HepG2 (cell line): Measurements from ENCODE around the gene GNRH2. TPM values are rescaled to one million over a fixed set of nuclear protein-coding genes. Genes with fewer than 3 reads are reported as not detected.

Experiments
- ATAC-seq: fragments of 200-7000 bp; cut with Tn5 transposase; 3 replicates; pipeline ENCODE4 v1.9.1; 2020; ENCODE audit warnings: mild to moderate bottlenecking, moderate library complexity
- BruUV-seq: library from RNA; stranded (reverse); fragments of 400-500 nt; replicated peaks from 2 replicates; lab custom pipeline; 2021; lab: Mats Ljungman, UMichigan
- CTCF ChIA-PET: fragments of 300-600 bp; formaldehyde crosslinking; extraction: SDS; loops from one replicate; lab custom pipeline; 2021; ENCODE audit warnings: low total read pairs, inconsistent platforms, low intra/inter-chr PET ratio; lab: Yijun Ruan, JAX
- POLR2A ChIA-PET: fragments of 350-600 bp; sonication (Branson Sonifier 250); formaldehyde crosslinking; loops from one replicate; lab custom pipeline; 2020; ENCODE audit warnings: antibody characterized with exemption, inconsistent platforms; lab: Yijun Ruan, JAX
- DNase-seq: peaks from one replicate; pipeline ENCODE4 v3.0.0-alpha.2; 2015; ENCODE audit warnings: low spot score
- FAIRE-seq: peaks from 3 replicates; lab custom pipeline; 2011; peaks lifted over from hg19 to GRCh38; lab: Jason Lieb, UNC
- H2AFZ ChIP-seq: one replicate; pipeline ENCODE4 v1.6.1; 2011; ENCODE audit warnings: low read length, inconsistent platforms
- H3K27ac ChIP-seq: fragments of 300-600 bp; 3 replicates; pipeline ENCODE4 v1.8.0; 2011; ENCODE audit warnings: mixed run types, mild to moderate bottlenecking, mixed read lengths, low read length, inconsistent platforms; ENCODE audit not compliant: insufficient read depth; ENCODE audit errors: extremely low read length
- H3K27me3 ChIP-seq, 2 experiments: fragments of 200-600 bp in 1 of 2; 2 replicates in 1 of 2; 3 replicates in 1 of 2; pipeline versions ENCODE4 v1.6.0 to v1.8.0; 2011; ENCODE audit warnings: low read length in 2 of 2, mild to moderate bottlenecking in 2 of 2, moderate library complexity in 2 of 2, inconsistent platforms in 1 of 2; ENCODE audit not compliant: insufficient read depth in 2 of 2, control insufficient read depth in 1 of 2
- H3K36me3 ChIP-seq, 2 experiments: fragments of 200-600 bp in 1 of 2; replicated peaks in 1 of 2; 2 replicates in 1 of 2; 3 replicates in 1 of 2; pipeline versions ENCODE4 v1.5.1 to v1.8.0; 2011; ENCODE audit warnings: low read length in 2 of 2, inconsistent platforms in 1 of 2; ENCODE audit not compliant: insufficient read depth in 2 of 2, control insufficient read depth in 1 of 2
- H3K4me1 ChIP-seq: 2 replicates; pipeline ENCODE4 v1.5.1; 2012; ENCODE audit warnings: low read length, inconsistent platforms; ENCODE audit not compliant: insufficient read depth
- H3K4me2 ChIP-seq: 2 replicates; pipeline ENCODE4 v1.6.0; 2011; ENCODE audit warnings: low read depth, low read length, inconsistent platforms
- H3K4me3 ChIP-seq, 3 experiments: fragments of 200-600 bp in 1 of 3; sonication (generic), shearing (Covaris generic) in 1 of 3; replicated peaks in 1 of 3; 2 replicates each; pipeline ENCODE4 v1.5.1; 2011 to 2016; ENCODE audit warnings: low read length in 3 of 3, inconsistent platforms in 2 of 3, low read depth in 2 of 3, mild to moderate bottlenecking in 2 of 3, control low read depth in 1 of 3, mixed read lengths in 1 of 3; ENCODE audit not compliant: insufficient read depth in 1 of 3
- H3K79me2 ChIP-seq: one replicate; pipeline ENCODE4 v1.6.1; 2011; ENCODE audit warnings: low read length, inconsistent platforms; ENCODE audit not compliant: insufficient read depth
- H3K9ac ChIP-seq: 2 replicates; pipeline ENCODE4 v1.6.0; 2011; ENCODE audit warnings: mild to moderate bottlenecking, low read depth, low read length, inconsistent platforms; ENCODE audit not compliant: insufficient read depth
- H3K9me3 ChIP-seq: 2 replicates; pipeline ENCODE4 v1.5.1; 2012; ENCODE audit warnings: mild to moderate bottlenecking, low read length
- H4K20me1 ChIP-seq: 2 replicates; pipeline ENCODE4 v1.6.0; 2011; ENCODE audit warnings: inconsistent platforms, mild to moderate bottlenecking, low read length, moderate library complexity; ENCODE audit not compliant: insufficient read depth
- ARNTL ChIP-seq: sonication (generic); formaldehyde crosslinking; IDR thresholded peaks from 2 replicates; pipeline ENCODE4 v1.4.0; 2020; ENCODE audit warnings: mild to moderate bottlenecking, missing genetic modification reagents
- MTA1 ChIP-seq: sonication (generic); formaldehyde crosslinking; IDR thresholded peaks from 2 replicates; pipeline ENCODE4 v1.4.0; 2020; ENCODE audit warnings: missing genetic modification reagents, mild to moderate bottlenecking, borderline replicate concordance
- NRL ChIP-seq: sonication (generic); formaldehyde crosslinking; IDR thresholded peaks from 2 replicates; pipeline ENCODE4 v1.5.0; 2020; ENCODE audit warnings: missing genetic modification reagents, mild to moderate bottlenecking, moderate library complexity, borderline replicate concordance
- PPARG ChIP-seq: conservative IDR thresholded peaks from 2 replicates; pipeline ENCODE4 v1.6.1; 2016; ENCODE audit warnings: missing biosample characterization, missing genetic modification reagents
- RBM22 ChIP-seq: fragments of 200-400 bp; formaldehyde crosslinking; optimal IDR thresholded peaks from 2 replicates; pipeline ENCODE3; 2017; ENCODE audit warnings: mild to moderate bottlenecking, low read length, moderate library complexity
- SALL2 ChIP-seq: sonication (generic); formaldehyde crosslinking; IDR thresholded peaks from 2 replicates; pipeline ENCODE4 v1.8.1; 2023; ENCODE audit warnings: mild to moderate bottlenecking, missing genetic modification reagents, inconsistent platforms
- ZBTB38 ChIP-seq: sonication (generic); formaldehyde crosslinking; IDR thresholded peaks from 2 replicates; pipeline ENCODE4 v1.5.1; 2020; ENCODE audit warnings: mild to moderate bottlenecking, missing genetic modification reagents
- ZNF101 ChIP-seq: sonication (generic); formaldehyde crosslinking; IDR thresholded peaks from 2 replicates; pipeline ENCODE4 v1.4.0; 2020; ENCODE audit warnings: mild to moderate bottlenecking, low read depth, missing genetic modification reagents, borderline replicate concordance
- ZNF792 ChIP-seq: IDR thresholded peaks from 2 replicates; pipeline ENCODE4 v1.6.1; 2016
- WGBS: methylation state at CpG from one replicate; pipeline ENCODE4 v1.1.6; 2017; ENCODE audit warnings: low lambda C conversion rate; 5-methylcytosine and 5-hydroxymethylcytosine counted together
- in situ Hi-C: cut with HindIII; loops from 2 replicates; pipeline ENCODE4 v1.10.0; 2017; ENCODE audit warnings: low pct_unique_long_range_greater_than_20kb; ENCODE audit not compliant: extremely low pct_ligation_motif_present
- intact Hi-C: fragments of 100-400 bp; cut with micrococcal nuclease; formaldehyde crosslinking; loops from one replicate; pipeline ENCODE4 v1.10.0; 2022; ENCODE audit not compliant: unreplicated experiment
- polyA plus RNA-seq, 8 experiments: library from polyadenylated mRNA; depleted of rRNA in 3 of 8; stranded (reverse) in 7 of 8; unstranded in 1 of 8; fragments of >200 nt; fragmentation: Illumina TruSeq in 4 of 8; extraction: Trizol in 4 of 8; gene quantifications; 2 replicates each; pipeline versions ENCODE4 v1.2.1 to v1.2.3, GENCODE V29; 2011 to 2016; ENCODE audit warnings: low read depth in 4 of 8, missing spikeins in 1 of 8, mixed read lengths in 1 of 8; ENCODE audit not compliant: insufficient read depth in 1 of 8
- total RNA-seq, 5 experiments: library from RNA; depleted of rRNA; stranded (reverse); fragments of >200 nt; fragmentation: Illumina TruSeq; extraction: Trizol; gene quantifications; 2 replicates each; pipeline ENCODE4 v1.2.3, GENCODE V29; 2016; ENCODE audit warnings: low read depth in 1 of 5
- TF ChIP-seq, protein P1 (sequence below): sonication (generic); formaldehyde crosslinking; IDR thresholded peaks from 2 replicates; pipeline ENCODE4 v1.5.0; 2020; ENCODE audit warnings: missing genetic modification reagents, mild to moderate bottlenecking, borderline replicate concordance
- TF ChIP-seq, protein P2 (sequence below): sonication (generic); formaldehyde crosslinking; IDR thresholded peaks from 2 replicates; pipeline ENCODE4 v1.4.0; 2020; ENCODE audit warnings: mild to moderate bottlenecking, missing genetic modification reagents

Gene GNRH2
- total and polyA plus RNA-seq, 2 of the 13 experiments (the other 11 are each of a cell fraction or from before 2014, with no cell fraction given) = 0.28 TPM; not detected in 1

DNA sequence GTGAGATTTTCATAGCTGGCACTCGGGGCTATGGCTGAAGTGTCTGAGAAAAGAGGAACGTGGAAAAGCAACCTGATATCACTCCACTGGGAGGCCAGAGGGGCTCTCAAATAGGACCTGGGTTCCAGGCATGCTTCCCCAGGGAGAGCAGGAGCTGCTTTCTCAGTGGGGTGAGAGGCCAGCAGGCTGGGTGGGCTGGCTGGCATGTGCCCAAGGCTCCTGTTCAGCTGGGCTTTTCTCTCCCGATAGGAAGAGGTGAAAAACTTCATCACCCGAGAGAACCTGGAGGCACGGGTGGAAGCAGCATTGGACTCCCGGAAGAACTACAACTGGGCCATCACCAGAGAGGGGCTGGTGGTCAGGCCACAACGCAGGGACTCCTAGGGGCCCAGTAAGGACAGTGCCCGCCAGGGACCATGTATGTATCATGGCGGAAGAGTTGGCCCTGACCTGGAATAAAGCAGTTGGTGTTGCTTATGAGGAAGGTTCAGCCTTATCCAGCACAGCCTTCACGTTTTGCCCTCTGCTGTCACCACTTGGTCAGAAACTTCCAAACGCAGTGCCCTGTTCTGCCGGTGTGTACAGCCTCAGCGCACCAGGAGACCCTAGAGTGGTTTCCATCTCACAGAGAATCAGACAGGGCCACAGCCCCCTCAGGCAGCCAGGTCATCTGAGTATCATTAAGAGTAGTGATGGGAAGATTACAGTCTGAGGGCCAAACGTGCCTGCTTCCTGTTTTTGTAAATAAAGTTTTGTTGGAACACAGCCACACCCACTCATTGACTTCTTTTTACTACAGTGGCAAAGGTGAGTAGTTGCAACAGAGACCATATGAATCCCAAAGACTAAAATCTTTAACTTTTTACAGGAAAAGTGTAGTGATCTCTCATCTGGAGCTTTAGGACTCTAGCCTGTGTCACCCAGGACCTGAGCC lies 4.3 kb downstream of the GNRH2 start:
- in situ Hi-C loops (no loop called here), intact Hi-C loops (loop anchor here (10.0 kb wide), 1 partner anchor 133 kb away; no protein-coding TSS in a partner anchor)
- H3K27me3 ChIP-seq = no peaks in the 10 kb centered on the region; a peak in 1 of 5 replicates
- ChIA-PET POLR2A (no interaction called here), CTCF (interaction anchor here (0.6 kb wide), 1 partner anchor 12 kb away, joined by 3 read pairs; no protein-coding TSS in a partner anchor)
- peaks cover 18% of the 10 kb centered on the region for H3K79me2 ChIP-seq
- ATAC-seq (no peak), FAIRE-seq (no peak), DNase-seq (no peak)
- no peak overlapping the region for H2AFZ ChIP-seq
- H3K9me3 ChIP-seq = no peaks in the 10 kb centered on the region
- no peak overlapping the region for H3K27ac ChIP-seq
- peaks cover 44% of the 10 kb centered on the region for H3K4me1 ChIP-seq
- peak overlapping the region in 2 of 3 experiments; percentile 95 to 97; a peak in 3 of 6 replicates for H3K4me3 ChIP-seq
- peak overlapping the region; percentile 99 for H3K4me2 ChIP-seq
- H3K9ac ChIP-seq = peak overlapping the region; percentile 89
- WGBS = 92% methylated on average over 14 of the region's 14 CpGs
- H4K20me1 ChIP-seq = no peaks in the 10 kb centered on the region
- peaks cover 18 to 29% of the 10 kb centered on the region in 2 experiments for H3K36me3 ChIP-seq
- BruUV-seq = TSS peak; percentile 41
- TF ChIP-seq MTA1 (CRISPR knock-in tag) (0 out of 2 replicates have a peak, but pooled peaks have one; percentile 39), PPARG (CRISPR knock-in tag) (0 out of 2 replicates have a peak, but pooled peaks have one; percentile 27), ZNF101 (CRISPR knock-in tag) (no peak), RBM22 (peak; percentile 19), NRL (CRISPR knock-in tag) (peak; percentile 41; the same call in 1 of the 2 replicates), ZNF792 (CRISPR knock-in tag) (0 out of 2 replicates have a peak, but pooled peaks have one; percentile 24), ZBTB38 (CRISPR knock-in tag) (peak; percentile 56; the same call in 1 of the 2 replicates), SALL2 (no peak), ARNTL (CRISPR knock-in tag) (0 out of 2 replicates have a peak, but pooled peaks have one; percentile 26)
- TF ChIP-seq, protein P1, sequence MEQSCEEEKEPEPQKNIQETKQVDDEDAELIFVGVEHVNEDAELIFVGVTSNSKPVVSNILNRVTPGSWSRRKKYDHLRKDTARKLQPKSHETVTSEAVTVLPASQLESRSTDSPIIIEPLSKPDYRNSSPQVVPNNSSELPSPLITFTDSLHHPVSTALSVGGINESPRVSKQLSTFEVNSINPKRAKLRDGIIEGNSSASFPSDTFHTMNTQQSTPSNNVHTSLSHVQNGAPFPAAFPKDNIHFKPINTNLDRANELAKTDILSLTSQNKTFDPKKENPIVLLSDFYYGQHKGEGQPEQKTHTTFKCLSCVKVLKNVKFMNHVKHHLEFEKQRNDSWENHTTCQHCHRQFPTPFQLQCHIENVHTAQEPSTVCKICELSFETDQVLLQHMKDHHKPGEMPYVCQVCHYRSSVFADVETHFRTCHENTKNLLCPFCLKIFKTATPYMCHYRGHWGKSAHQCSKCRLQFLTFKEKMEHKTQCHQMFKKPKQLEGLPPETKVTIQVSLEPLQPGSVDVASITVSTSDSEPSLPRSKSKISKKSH (CRISPR knock-in tag) = peak; percentile 61; the same call in 1 of the 2 replicates
- TF ChIP-seq, protein P2, sequence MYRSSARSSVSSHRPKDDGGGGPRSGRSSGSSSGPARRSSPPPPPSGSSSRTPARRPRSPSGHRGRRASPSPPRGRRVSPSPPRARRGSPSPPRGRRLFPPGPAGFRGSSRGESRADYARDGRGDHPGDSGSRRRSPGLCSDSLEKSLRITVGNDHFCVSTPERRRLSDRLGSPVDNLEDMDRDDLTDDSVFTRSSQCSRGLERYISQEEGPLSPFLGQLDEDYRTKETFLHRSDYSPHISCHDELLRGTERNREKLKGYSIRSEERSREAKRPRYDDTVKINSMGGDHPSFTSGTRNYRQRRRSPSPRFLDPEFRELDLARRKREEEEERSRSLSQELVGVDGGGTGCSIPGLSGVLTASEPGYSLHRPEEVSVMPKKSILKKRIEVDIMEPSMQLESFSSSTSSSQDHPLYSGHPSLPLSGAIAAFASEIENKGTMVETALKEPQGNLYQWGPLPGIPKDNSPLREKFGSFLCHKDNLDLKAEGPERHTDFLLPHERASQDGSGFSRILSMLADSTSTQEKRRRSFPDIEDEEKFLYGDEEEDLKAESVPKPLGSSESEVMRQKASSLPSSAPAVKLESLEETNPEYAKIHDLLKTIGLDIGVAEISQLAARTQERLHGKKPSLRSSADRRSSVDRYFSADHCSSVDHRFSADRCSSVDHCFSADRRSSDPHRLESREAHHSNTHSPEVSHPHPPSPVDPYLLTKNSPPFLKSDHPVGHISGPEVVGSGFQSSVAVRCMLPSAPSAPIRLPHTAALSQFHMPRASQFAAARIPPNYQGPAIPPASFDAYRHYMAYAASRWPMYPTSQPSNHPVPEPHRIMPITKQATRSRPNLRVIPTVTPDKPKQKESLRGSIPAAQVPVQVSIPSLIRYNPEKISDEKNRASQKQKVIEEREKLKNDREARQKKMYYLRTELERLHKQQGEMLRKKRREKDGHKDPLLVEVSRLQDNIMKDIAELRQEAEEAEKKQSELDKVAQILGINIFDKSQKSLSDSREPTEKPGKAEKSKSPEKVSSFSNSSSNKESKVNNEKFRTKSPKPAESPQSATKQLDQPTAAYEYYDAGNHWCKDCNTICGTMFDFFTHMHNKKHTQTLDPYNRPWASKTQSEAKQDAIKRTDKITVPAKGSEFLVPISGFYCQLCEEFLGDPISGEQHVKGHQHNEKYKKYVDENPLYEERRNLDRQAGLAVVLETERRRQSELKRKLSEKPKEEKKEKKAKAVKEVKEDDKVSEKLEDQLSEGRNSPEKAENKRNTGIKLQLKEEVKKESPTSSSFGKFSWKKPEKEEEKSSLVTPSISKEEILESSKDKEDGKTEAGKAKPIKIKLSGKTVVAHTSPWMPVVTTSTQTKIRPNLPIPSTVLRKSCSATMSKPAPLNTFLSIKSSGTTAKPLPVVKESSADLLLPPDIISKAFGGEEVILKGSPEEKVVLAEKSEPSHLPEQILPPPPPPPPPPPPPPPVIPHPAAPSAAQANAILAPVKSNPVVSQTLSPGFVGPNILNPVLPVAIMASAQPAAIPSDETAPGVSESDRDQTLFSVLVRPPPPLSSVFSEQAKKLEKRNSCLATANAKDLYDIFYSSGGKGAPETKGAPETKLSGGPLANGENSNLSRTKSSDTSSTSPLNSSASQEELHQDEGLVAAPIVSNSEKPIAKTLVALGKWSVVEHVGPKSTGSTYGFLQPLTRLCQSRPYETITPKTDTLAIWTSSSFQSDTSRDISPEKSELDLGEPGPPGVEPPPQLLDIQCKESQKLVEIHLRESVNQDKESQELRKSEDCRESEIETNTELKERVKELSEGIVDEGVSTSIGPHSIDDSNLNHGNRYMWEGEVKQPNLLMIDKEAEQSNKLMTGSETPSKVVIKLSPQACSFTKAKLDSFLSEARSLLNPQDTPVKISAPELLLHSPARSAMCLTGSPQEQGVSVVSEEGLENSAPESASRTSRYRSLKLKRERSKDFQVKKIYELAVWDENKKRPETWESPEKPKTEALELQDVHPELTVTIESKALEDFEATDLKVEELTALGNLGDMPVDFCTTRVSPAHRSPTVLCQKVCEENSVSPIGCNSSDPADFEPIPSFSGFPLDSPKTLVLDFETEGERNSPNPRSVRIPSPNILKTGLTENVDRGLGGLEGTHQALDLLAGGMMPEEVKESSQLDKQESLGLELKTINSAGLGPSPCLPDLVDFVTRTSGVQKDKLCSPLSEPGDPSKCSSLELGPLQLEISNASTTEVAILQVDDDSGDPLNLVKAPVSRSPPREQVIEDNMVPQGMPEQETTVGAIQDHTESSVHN (CRISPR knock-in tag) = peak; percentile 74; the same call in 1 of the 2 replicates
